ENCODE measurements around the gene CCDC70.

DNA sequence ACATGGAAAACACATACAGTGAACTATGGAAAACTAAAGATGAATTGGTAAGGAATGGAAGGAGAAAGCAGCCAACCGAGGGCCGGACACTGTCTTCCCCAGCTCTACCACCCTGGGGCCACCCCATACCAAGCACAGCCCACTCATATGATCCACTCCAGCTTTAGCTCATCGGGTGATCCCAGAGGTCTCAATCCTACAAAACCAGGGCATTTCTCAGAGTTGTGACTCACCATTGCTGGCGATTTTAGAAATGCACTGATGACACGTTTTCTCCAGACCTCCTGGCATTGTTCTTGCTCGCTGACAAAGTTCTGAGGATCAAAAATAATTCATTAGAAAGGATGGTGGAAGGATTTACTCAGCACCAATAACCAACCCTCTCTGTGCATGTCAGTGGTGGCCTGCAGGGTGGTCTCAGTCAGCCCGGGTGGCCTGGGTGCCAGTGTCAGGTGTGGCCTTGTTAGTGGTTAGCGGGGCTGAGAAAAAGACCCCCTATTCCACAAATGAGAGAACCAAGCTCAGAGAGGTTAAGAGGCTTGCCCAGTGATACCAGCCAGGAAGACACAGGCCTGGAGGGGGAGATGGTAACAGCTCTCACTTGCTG is 23.4 kb upstream of the CCDC70 start:
- TF ChIP-seq CTCF (conservative IDR thresholded peaks at IDR 0.05; ENCODE audit: low read depth, low read length): no peak
- TF ChIP-seq EZH2 (IDR thresholded peaks at IDR 0.05; ENCODE audit: borderline replicate concordance, low read depth, low read length, poor library complexity, severe bottlenecking): no peak
